ENCODE results near the gene LMBRD1. TPM values are rescaled to one million over a fixed set of nuclear protein-coding genes. Genes with fewer than 3 reads are reported as not detected.
"Not testable (repeated sequence)": the region's sequence is repeated elsewhere in the genome, so short reads cannot be mapped to it uniquely, and the experiment has no call there.

Gene LMBRD1
- polyA plus RNA-seq, 2 of the 4 experiments (the other 2 are of a cell fraction): 14.1 to 23.8 TPM

DNA sequence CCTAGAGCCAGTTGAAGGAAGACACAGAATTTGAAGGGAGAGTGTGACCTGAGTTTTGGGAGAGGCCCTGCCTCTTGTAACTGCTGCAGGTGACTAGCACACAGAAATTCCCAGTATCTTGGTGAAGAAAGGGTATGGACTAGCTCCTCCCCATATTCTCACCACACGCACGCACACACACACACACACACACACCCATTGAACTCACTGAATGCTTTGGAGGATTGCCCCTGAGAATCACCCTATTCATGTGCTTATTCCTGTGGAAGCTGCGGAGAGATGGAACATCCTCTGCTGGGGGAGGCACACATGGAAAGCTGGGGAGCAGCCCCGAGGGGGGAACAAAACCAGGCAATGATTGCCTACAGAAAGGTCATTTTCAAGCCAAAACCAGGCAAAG lies 6.2 kb upstream of the LMBRD1 start:
- no peak for ATAC-seq
- ChIA-PET POLR2A (no interaction called here), CTCF (no interaction called here)
- 44% methylated on average over 4 of the region's 4 CpGs for WGBS (ENCODE audit: missing lambda C conversion rate)
- no peak for FAIRE-seq
- H3K4me3 ChIP-seq: no peak overlapping the region
- TF ChIP-seq ZSCAN20 (CRISPR knock-in tag; IDR thresholded peaks at IDR 0.05): no peak
- TF ChIP-seq JUN (IDR thresholded peaks at IDR 0.05): no peak
- no peak for TF ChIP-seq EHMT2 (IDR thresholded peaks at IDR 0.05; ENCODE audit: low read depth)
- TF ChIP-seq, protein P1, sequence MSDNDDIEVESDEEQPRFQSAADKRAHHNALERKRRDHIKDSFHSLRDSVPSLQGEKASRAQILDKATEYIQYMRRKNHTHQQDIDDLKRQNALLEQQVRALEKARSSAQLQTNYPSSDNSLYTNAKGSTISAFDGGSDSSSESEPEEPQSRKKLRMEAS (IDR thresholded peaks at IDR 0.05): no peak
- no peak for TF ChIP-seq HOXB13 (CRISPR knock-in tag; IDR thresholded peaks at IDR 0.05; ENCODE audit: low read depth)
- no peak for TF ChIP-seq CHD2 (IDR thresholded peaks at IDR 0.05; ENCODE audit: low read length, partially characterized antibody)
- TF ChIP-seq, protein P2, sequence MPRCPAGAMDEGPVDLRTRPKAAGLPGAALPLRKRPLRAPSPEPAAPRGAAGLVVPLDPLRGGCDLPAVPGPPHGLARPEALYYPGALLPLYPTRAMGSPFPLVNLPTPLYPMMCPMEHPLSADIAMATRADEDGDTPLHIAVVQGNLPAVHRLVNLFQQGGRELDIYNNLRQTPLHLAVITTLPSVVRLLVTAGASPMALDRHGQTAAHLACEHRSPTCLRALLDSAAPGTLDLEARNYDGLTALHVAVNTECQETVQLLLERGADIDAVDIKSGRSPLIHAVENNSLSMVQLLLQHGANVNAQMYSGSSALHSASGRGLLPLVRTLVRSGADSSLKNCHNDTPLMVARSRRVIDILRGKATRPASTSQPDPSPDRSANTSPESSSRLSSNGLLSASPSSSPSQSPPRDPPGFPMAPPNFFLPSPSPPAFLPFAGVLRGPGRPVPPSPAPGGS (IDR thresholded peaks at IDR 0.05): no peak
- no peak for TF ChIP-seq USF2 (IDR thresholded peaks at IDR 0.05)
- DNase-seq (ENCODE audit: low read depth in 1 of 2, low spot score in 1 of 2): no peak
- H3K4me1 ChIP-seq: no peaks in the 10 kb centered on the region
- no peak overlapping the region for H3K27ac ChIP-seq
- H3K9me3 ChIP-seq: no peaks in the 10 kb centered on the region
- no peak overlapping the region for H3K4me2 ChIP-seq

GRCh38 chr6:69801711-69802110 lies 4.9 kb upstream of the LMBRD1 start:
- DNase-seq (ENCODE audit: low read depth in 1 of 2, low spot score in 1 of 2): no peak
- ChIA-PET POLR2A (no interaction called here), CTCF (interaction anchor here (1.0 kb wide), 1 partner anchor 10 kb away, joined by 3 read pairs; no protein-coding TSS in a partner anchor)
- FAIRE-seq: no peak
- TF ChIP-seq GATA3 (IDR thresholded peaks at IDR 0.05; ENCODE audit: borderline replicate concordance): no peak
- Histone ChIP-seq H3K4me3 (no peak overlapping the region), H3K27ac (no peak overlapping the region), H3K9me3 (no peaks in the 10 kb centered on the region), H3K4me1 (peaks cover 3% of the 10 kb centered on the region; the same call in 1 of the 3 replicates), H3K4me2 (no peak overlapping the region)
- no peak for ATAC-seq
- 82% methylated on average over 2 of the region's 2 CpGs for WGBS (ENCODE audit: missing lambda C conversion rate)

GRCh38 chr6:69801225-69801624 lies 4.4 kb upstream of the LMBRD1 start:
- Histone ChIP-seq H3K4me1 (peaks cover 3% of the 10 kb centered on the region; the same call in 1 of the 3 replicates), H3K9me3 (no peaks in the 10 kb centered on the region), H3K4me2 (no peak overlapping the region), H3K4me3 (no peak overlapping the region), H3K27ac (no peak overlapping the region)
- POLR2A ChIA-PET: no interaction called here
- 0% methylated on average over 1 of the region's 1 CpG for WGBS (ENCODE audit: missing lambda C conversion rate)
- ATAC-seq (no peak), DNase-seq (ENCODE audit: low read depth in 1 of 2, low spot score in 1 of 2) (no peak), FAIRE-seq (no peak)
- CTCF ChIA-PET: interaction anchor here (1.0 kb wide), 1 partner anchor 11 kb away, joined by 3 read pairs; no protein-coding TSS in a partner anchor
- no peak for TF ChIP-seq NR3C1 (IDR thresholded peaks at IDR 0.05)
- no peak for TF ChIP-seq BHLHE40 (IDR thresholded peaks at IDR 0.05; ENCODE audit: low read depth, low read length)
- no peak for TF ChIP-seq NPAS2 (CRISPR knock-in tag; IDR thresholded peaks at IDR 0.05; ENCODE audit: borderline replicate concordance)
- TF ChIP-seq, protein P3, sequence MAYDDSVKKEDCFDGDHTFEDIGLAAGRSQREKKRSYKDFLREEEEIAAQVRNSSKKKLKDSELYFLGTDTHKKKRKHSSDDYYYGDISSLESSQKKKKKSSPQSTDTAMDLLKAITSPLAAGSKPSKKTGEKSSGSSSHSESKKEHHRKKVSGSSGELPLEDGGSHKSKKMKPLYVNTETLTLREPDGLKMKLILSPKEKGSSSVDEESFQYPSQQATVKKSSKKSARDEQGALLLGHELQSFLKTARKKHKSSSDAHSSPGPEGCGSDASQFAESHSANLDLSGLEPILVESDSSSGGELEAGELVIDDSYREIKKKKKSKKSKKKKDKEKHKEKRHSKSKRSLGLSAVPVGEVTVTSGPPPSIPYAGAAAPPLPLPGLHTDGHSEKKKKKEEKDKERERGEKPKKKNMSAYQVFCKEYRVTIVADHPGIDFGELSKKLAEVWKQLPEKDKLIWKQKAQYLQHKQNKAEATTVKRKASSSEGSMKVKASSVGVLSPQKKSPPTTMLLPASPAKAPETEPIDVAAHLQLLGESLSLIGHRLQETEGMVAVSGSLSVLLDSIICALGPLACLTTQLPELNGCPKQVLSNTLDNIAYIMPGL (CRISPR knock-in tag; IDR thresholded peaks at IDR 0.05; ENCODE audit: borderline replicate concordance): no peak
- no peak for TF ChIP-seq CTCF (IDR thresholded peaks at IDR 0.05)
- no peak for TF ChIP-seq CHD4 (IDR thresholded peaks at IDR 0.05; ENCODE audit: borderline replicate concordance)
- no peak for TF ChIP-seq RCOR1 (IDR thresholded peaks at IDR 0.05; ENCODE audit: low read depth, low read length)
- TF ChIP-seq ELK1 (IDR thresholded peaks at IDR 0.05; ENCODE audit: low read depth, low read length): no peak
- TF ChIP-seq HOXB13 (CRISPR knock-in tag; IDR thresholded peaks at IDR 0.05; ENCODE audit: low read depth): no peak

DNA sequence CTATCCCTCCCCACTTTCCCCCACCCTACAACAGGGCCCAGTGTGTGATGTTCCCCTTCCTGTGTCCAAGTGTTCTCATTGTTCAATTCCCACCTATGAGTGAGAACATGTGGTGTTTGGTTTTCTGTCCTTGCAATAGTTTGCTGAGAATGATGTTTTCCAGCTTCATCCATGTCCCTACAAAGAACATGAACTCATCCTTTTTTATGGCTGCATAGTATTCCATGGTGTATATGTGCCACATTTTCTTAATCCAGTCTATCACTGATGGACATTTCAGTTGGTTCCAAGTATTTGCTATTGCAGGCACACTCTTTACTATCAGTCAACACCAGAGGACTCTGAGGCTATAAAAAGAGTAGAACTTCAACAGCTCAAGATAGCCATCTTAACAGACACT lies 2.0 kb upstream of the LMBRD1 start:
- DNase-seq (ENCODE audit: low read depth in 1 of 2, low spot score in 1 of 2); H3K4me3 ChIP-seq; ATAC-seq; FAIRE-seq; H3K4me1 ChIP-seq; POLR2A ChIA-PET; H3K4me2 ChIP-seq; H3K27ac ChIP-seq; H3K9me3 ChIP-seq; CTCF ChIA-PET: not testable (repeated sequence)
